B cell (primary cell): ENCODE measurements around the gene KRTAP3-3. TPM values are rescaled to one million over a fixed set of nuclear protein-coding genes. Genes with fewer than 3 reads are reported as not detected.

Experiments
- ATAC-seq: fragments of 200-7000 bp; cut with Tn5 transposase; one replicate; pipeline ENCODE4 v1.10.0; 2021; ENCODE audit warnings: low read depth, mild to moderate bottlenecking, moderate number of reproducible peaks, moderate library complexity
- CTCF ChIA-PET: fragments of 350-600 bp; sonication (Branson Sonifier 250); formaldehyde crosslinking; loops from one replicate; lab custom pipeline; 2021; ENCODE audit warnings: antibody characterized with exemption, inconsistent platforms; lab: Charles Lee
- POLR2A ChIA-PET: fragments of 350-600 bp; sonication (Branson Sonifier 250); formaldehyde crosslinking; loops from one replicate; lab custom pipeline; 2021; ENCODE audit warnings: antibody characterized with exemption; lab: Charles Lee
- DNase-seq: peaks from one replicate; pipeline ENCODE4 v3.0.0; 2013
- H2AFZ ChIP-seq: 2 replicates; pipeline ENCODE4 v1.6.1; 2012; ENCODE audit warnings: mild to moderate bottlenecking, low read depth, low read length; ENCODE audit not compliant: insufficient read depth, poor library complexity, severe bottlenecking
- H3K27ac ChIP-seq, 2 donors: 1 replicate in 1 of 2; 2 replicates in 1 of 2; pipeline ENCODE4 v1.5.1; 2012 to 2013; ENCODE audit warnings: low read length in 2 of 2, mild to moderate bottlenecking in 2 of 2, moderate library complexity in 1 of 2
- H3K27me3 ChIP-seq, 4 experiments: fragments of 200-600 bp in 1 of 4; sonication (generic) in 1 of 4; replicated peaks in 1 of 4; 1 replicate in 2 of 4; 2 replicates in 2 of 4; pipeline versions ENCODE4 v1.6.1 to v1.7.0; 2013 to 2016; ENCODE audit warnings: low read length in 3 of 4, mild to moderate bottlenecking in 2 of 4, mixed read lengths in 1 of 4, moderate library complexity in 1 of 4; ENCODE audit not compliant: insufficient read depth in 4 of 4, control insufficient read depth in 3 of 4; ENCODE audit errors: control extremely low read depth in 1 of 4
- H3K36me3 ChIP-seq, 2 experiments: replicated peaks in 1 of 2; 1 replicate in 1 of 2; 2 replicates in 1 of 2; pipeline versions ENCODE4 v1.6.1 to v1.7.1; 2013; ENCODE audit warnings: low read length in 1 of 2; ENCODE audit not compliant: insufficient read depth in 2 of 2, control insufficient read depth in 1 of 2; ENCODE audit errors: control extremely low read depth in 1 of 2, extremely low read depth in 1 of 2
- H3K4me1 ChIP-seq, 2 donors: fragments of 200-600 bp in 1 of 2; sonication (generic) in 1 of 2; 1 replicate in 1 of 2; 2 replicates in 1 of 2; pipeline versions ENCODE4 v1.5.1 to v1.6.1; 2013 to 2017; ENCODE audit warnings: low read length in 2 of 2; ENCODE audit not compliant: control insufficient read depth in 2 of 2, insufficient read depth in 2 of 2
- H3K4me2 ChIP-seq: replicated peaks from 2 replicates; pipeline ENCODE3; 2012; ENCODE audit warnings: mild to moderate bottlenecking, low read depth, low read length; ENCODE audit not compliant: poor library complexity, severe bottlenecking
- H3K4me3 ChIP-seq, 5 experiments: fragments of 200-600 bp in 1 of 5; sonication (generic) in 1 of 5; 1 replicate in 3 of 5; 2 replicates in 2 of 5; pipeline versions ENCODE4 v1.5.1 to v1.7.0; 2011 to 2016; ENCODE audit warnings: low read length in 4 of 5, mild to moderate bottlenecking in 4 of 5, low read depth in 2 of 5, control low read depth in 1 of 5, moderate library complexity in 1 of 5; ENCODE audit not compliant: insufficient read depth in 1 of 5; ENCODE audit errors: control extremely low read depth in 1 of 5, extremely low read depth in 1 of 5
- H3K79me2 ChIP-seq: fragments of 200-600 bp; sonication (generic); one replicate; pipeline ENCODE4 v1.6.0; 2016; ENCODE audit warnings: low read length; ENCODE audit not compliant: control insufficient read depth, insufficient read depth
- H3K9ac ChIP-seq: fragments of 200-600 bp; sonication (generic); 2 replicates; pipeline ENCODE4 v1.6.1; 2017; ENCODE audit warnings: mild to moderate bottlenecking, low read length, moderate library complexity
- H3K9me3 ChIP-seq, 3 donors: one replicate each; pipeline versions ENCODE4 v1.6.1 to v1.7.1; 2013; ENCODE audit warnings: low read length in 2 of 3; ENCODE audit not compliant: control insufficient read depth in 2 of 3, insufficient read depth in 1 of 3; ENCODE audit errors: control extremely low read depth in 1 of 3
- H4K20me1 ChIP-seq: 2 replicates; pipeline ENCODE4 v1.6.0; 2012; ENCODE audit warnings: mild to moderate bottlenecking, low read length; ENCODE audit not compliant: insufficient read depth, control insufficient read depth, poor library complexity, severe bottlenecking
- H3K27ac Mint-ChIP-seq: one replicate; pipeline ENCODE4 v1.8.0; 2021; ENCODE audit warnings: mixed read lengths
- H3K27me3 Mint-ChIP-seq: one replicate; pipeline ENCODE4 v1.8.0; 2021; ENCODE audit warnings: mixed read lengths
- H3K4me1 Mint-ChIP-seq: one replicate; pipeline ENCODE4 v1.8.0; 2021; ENCODE audit warnings: mixed read lengths
- H3K4me3 Mint-ChIP-seq: one replicate; pipeline ENCODE4 v1.8.0; 2021; ENCODE audit warnings: mixed read lengths
- H3K9me3 Mint-ChIP-seq: one replicate; pipeline ENCODE4 v1.8.0; 2022; ENCODE audit warnings: mixed read lengths; ENCODE audit not compliant: insufficient read depth
- EZH2 ChIP-seq: IDR thresholded peaks from 2 replicates; pipeline ENCODE4 v1.6.1; 2012; ENCODE audit warnings: borderline replicate concordance, low read depth, mild to moderate bottlenecking, moderate library complexity, low read length; ENCODE audit not compliant: insufficient read depth, poor library complexity, severe bottlenecking
- WGBS: methylation state at CpG from one replicate; pipeline ENCODE4 v1.1.5; 2013; ENCODE audit warnings: missing lambda C conversion rate; ENCODE audit not compliant: insufficient coverage; 5-methylcytosine and 5-hydroxymethylcytosine counted together
- intact Hi-C: fragments of 100-400 bp; cut with micrococcal nuclease; formaldehyde crosslinking; loops from one replicate; pipeline ENCODE4 v1.10.0; 2022
- polyA plus RNA-seq: library from polyadenylated mRNA; depleted of rRNA; stranded (reverse); fragments of >200 nt; gene quantifications from 2 replicates; pipeline ENCODE4 v1.2.3, GENCODE V29; 2012
- total RNA-seq, 2 donors: library from RNA; stranded (reverse); fragments of 120-200 nt in 1 of 2; gene quantifications; 1 replicate in 1 of 2; 2 replicates in 1 of 2; pipeline versions ENCODE4 v1.2.3 to v1.2.4, GENCODE V29; 2013 to 2022
- TF ChIP-seq, protein P1 (sequence below): fragments of 200-600 bp; IDR thresholded peaks from one replicate; pipeline ENCODE4 v1.8.0; 2022; ENCODE audit warnings: antibody characterized with exemption, mild to moderate bottlenecking

Gene KRTAP3-3
- total and polyA plus RNA-seq, 2 donors (not counting 1 experiment from before 2014, with no cell fraction given) = not detected

DNA sequence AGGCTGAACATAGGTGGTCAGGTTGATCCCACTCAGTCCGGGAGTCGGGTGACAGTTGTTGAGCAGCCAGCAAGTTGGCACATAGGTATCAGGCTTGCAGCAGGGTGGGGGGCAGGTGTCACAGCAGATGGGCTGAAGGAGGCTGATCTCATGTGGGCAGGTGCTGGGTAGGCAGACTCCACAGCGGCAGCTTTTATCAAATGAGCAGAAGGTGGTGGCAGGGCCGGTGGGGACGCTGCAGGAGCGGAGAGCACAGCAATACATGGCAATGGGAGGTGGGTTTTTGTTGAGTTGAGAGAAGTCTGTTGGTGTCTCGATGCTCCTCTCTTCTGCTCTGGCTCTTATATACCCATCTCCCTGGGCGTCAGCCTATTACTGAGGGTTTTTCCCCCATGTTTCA, 14.8 kb upstream of the KRTAP3-3 start, which contains the start of gene KRTAP3-1:
Gene KRTAP3-1, minus strand, starts transcription at position 318 of the 400 bp plus-strand sequence. Its CDS starts 54 bp downstream, at position 264.
- no peaks in the 10 kb centered on the region for H3K36me3 ChIP-seq
- H3K4me2 ChIP-seq = no peak within 1 kb of the TSS
- H2AFZ ChIP-seq = no peak within 1 kb of the TSS
- no peaks in the 10 kb centered on the region for H4K20me1 ChIP-seq
- no peaks in the 10 kb centered on the region for H3K27me3 ChIP-seq
- Mint-ChIP-seq H3K4me3 (no peak within 1 kb of the TSS), H3K27ac (no peak within 1 kb of the TSS), H3K27me3 (peaks cover 20% of the 10 kb centered on the region), H3K9me3 (no peaks in the 10 kb centered on the region), H3K4me1 (no peaks in the 10 kb centered on the region)
- H3K4me3 ChIP-seq = no peak within 1 kb of the TSS
- H3K79me2 ChIP-seq = no peaks in the 10 kb centered on the region
- H3K4me1 ChIP-seq = no peaks in the 10 kb centered on the region
- intact Hi-C loops = no loop called here
- no peak within 1 kb of the TSS for H3K27ac ChIP-seq
- H3K9me3 ChIP-seq = no peaks in the 10 kb centered on the region
- CTCF ChIA-PET = no interaction called here
- DNase-seq (no peak), ATAC-seq (no peak)
- 95% methylated on average over 3 of the region's 8 CpGs for WGBS
- POLR2A ChIA-PET = no interaction called here
- TF ChIP-seq, protein P1, sequence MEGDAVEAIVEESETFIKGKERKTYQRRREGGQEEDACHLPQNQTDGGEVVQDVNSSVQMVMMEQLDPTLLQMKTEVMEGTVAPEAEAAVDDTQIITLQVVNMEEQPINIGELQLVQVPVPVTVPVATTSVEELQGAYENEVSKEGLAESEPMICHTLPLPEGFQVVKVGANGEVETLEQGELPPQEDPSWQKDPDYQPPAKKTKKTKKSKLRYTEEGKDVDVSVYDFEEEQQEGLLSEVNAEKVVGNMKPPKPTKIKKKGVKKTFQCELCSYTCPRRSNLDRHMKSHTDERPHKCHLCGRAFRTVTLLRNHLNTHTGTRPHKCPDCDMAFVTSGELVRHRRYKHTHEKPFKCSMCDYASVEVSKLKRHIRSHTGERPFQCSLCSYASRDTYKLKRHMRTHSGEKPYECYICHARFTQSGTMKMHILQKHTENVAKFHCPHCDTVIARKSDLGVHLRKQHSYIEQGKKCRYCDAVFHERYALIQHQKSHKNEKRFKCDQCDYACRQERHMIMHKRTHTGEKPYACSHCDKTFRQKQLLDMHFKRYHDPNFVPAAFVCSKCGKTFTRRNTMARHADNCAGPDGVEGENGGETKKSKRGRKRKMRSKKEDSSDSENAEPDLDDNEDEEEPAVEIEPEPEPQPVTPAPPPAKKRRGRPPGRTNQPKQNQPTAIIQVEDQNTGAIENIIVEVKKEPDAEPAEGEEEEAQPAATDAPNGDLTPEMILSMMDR = no peak
- no peak for TF ChIP-seq EZH2
- no peak within 1 kb of the TSS for H3K9ac ChIP-seq

DNA sequence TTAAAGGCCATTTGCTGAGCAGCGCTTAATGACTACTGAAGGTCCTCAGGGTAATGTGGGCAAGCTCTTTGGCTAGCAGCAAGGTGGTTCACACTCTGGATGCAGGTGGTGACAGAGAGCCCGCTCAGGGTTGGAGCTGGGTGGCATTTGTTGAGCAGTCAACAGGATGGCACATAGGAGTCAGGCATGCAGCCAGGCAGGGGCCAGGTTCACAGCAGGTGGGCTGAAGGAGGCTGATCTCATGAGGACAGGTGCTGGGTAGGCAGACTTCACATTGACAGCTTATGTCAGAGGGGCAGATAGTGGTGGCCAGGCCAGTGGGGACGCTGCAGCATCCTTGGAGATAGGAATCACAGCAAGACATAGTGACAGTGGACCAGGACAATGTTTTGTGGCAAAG, 10.4 kb upstream of the KRTAP3-3 start:
- Histone ChIP-seq H3K79me2 (no peaks in the 10 kb centered on the region), H3K27me3 (no peaks in the 10 kb centered on the region), H3K27ac (no peak overlapping the region), H3K4me3 (no peak overlapping the region), H4K20me1 (no peaks in the 10 kb centered on the region), H3K9ac (no peak overlapping the region), H3K4me2 (no peak overlapping the region), H3K36me3 (no peaks in the 10 kb centered on the region), H3K4me1 (no peaks in the 10 kb centered on the region), H2AFZ (no peak overlapping the region), H3K9me3 (peaks cover 0 to 1% (median 0%) of the 10 kb centered on the region in 3 donors)
- TF ChIP-seq EZH2 = no peak
- TF ChIP-seq, protein P1 = no peak
- H3K27ac Mint-ChIP-seq = no peak overlapping the region
- ChIA-PET POLR2A (no interaction called here), CTCF (no interaction called here)
- H3K9me3 Mint-ChIP-seq = no peaks in the 10 kb centered on the region
- 89% methylated on average over 3 of the region's 3 CpGs for WGBS
- peaks cover 24% of the 10 kb centered on the region for H3K27me3 Mint-ChIP-seq
- H3K4me3 Mint-ChIP-seq = no peak overlapping the region
- intact Hi-C loops = no loop called here
- DNase-seq (no peak), ATAC-seq (no peak)
- H3K4me1 Mint-ChIP-seq = no peaks in the 10 kb centered on the region
